SK-N-SH (cell line): Measurements from ENCODE around the gene BUB1.

Experiments
- CTCF ChIP-seq: fragments of 200-600 bp; sonication (generic); IDR thresholded peaks from 2 replicates; pipeline ENCODE4 v1.6.1; 2017; ENCODE audit warnings: antibody characterized with exemption, mild to moderate bottlenecking, moderate library complexity
- ELF1 ChIP-seq: IDR thresholded peaks from 2 replicates; pipeline ENCODE4 v1.4.0; 2012
- POLR2AphosphoS5 ChIP-seq: IDR thresholded peaks from 2 replicates; pipeline ENCODE4 v1.6.1; 2012; ENCODE audit warnings: low read depth, low read length
- RFX5 ChIP-seq: IDR thresholded peaks from 2 replicates; pipeline ENCODE4 v1.6.1; 2012; ENCODE audit warnings: mild to moderate bottlenecking, improper control_type of control experiment, low read length
- TCF12 ChIP-seq: IDR thresholded peaks from 2 replicates; pipeline ENCODE4 v1.4.0; 2012
- ZBTB33 ChIP-seq: IDR thresholded peaks from 2 replicates; pipeline ENCODE4 v1.4.0; 2012; ENCODE audit warnings: low read depth, borderline replicate concordance

GRCh38 chr2:110642360-110642759 lies 35.5 kb downstream of the BUB1 start:
- TF ChIP-seq CTCF (no peak), ELF1 (no peak), ZBTB33 (no peak), POLR2AphosphoS5 (no peak), TCF12 (no peak), RFX5 (no peak)
